ENCODE results near the gene C5.
A peak's percentile ranks its signal among the peaks of the same experiment; 100 is the strongest.
"Not testable (repeated sequence)": the region's sequence is repeated elsewhere in the genome, so short reads cannot be mapped to it uniquely, and the experiment has no call there.

Gene C5

GRCh38 chr9:121050128-121050988, at the start of gene C5:
Gene C5 (minus strand): TSS chr9:121050275. CDS start chr9:121050246, 29 bp downstream.
- no peak for DNase-seq

GRCh38 chr9:121098567-121099198, 48.6 kb upstream of the C5 start:
- DNase-seq: no peak

- no peak for DNase-seq
Measured at GRCh38 chr9:121095057-121095456, 45.0 kb upstream of the C5 start.

- not testable (repeated sequence) for DNase-seq
Measured at GRCh38 chr9:121090743-121091142, 40.7 kb upstream of the C5 start.

- DNase-seq: no peak
Measured at GRCh38 chr9:121088576-121088975, 38.5 kb upstream of the C5 start.

GRCh38 chr9:121085661-121086060, 35.6 kb upstream of the C5 start:
- DNase-seq: no peak

- DNase-seq: no peak
Measured at GRCh38 chr9:121082075-121082474, 32.0 kb upstream of the C5 start.

- DNase-seq: peak in 1 of 2 experiments; percentile 7
Measured at GRCh38 chr9:121075251-121076036, 25.4 kb upstream of the C5 start.

GRCh38 chr9:121074370-121075250, 24.5 kb upstream of the C5 start, which contains the start of gene CNTRL:
Gene CNTRL (plus strand): TSS chr9:121074955. CDS start chr9:121088327, 13,372 bp downstream.
- DNase-seq: peak; percentile 83 to 88

- no peak for DNase-seq
Measured at GRCh38 chr9:121073038-121073437, 23.0 kb upstream of the C5 start.

- no peak for DNase-seq
Measured at GRCh38 chr9:121071756-121072421, 21.8 kb upstream of the C5 start.

- DNase-seq: no peak
Measured at GRCh38 chr9:121071370-121071755, 21.3 kb upstream of the C5 start.

GRCh38 chr9:121069396-121069795, 19.3 kb upstream of the C5 start:
- DNase-seq: no peak

- no peak for DNase-seq
Measured at GRCh38 chr9:121067640-121068039, 17.6 kb upstream of the C5 start.

GRCh38 chr9:121066850-121067249, 16.8 kb upstream of the C5 start:
- DNase-seq: no peak

GRCh38 chr9:121059998-121060636, 10.0 kb upstream of the C5 start:
- DNase-seq: peak in 1 of 2 experiments; percentile 12

- no peak for DNase-seq
Measured at GRCh38 chr9:121059513-121059912, 9.4 kb upstream of the C5 start.

- no peak for DNase-seq
Measured at GRCh38 chr9:121057821-121058220, 7.7 kb upstream of the C5 start.

- DNase-seq: no peak
Measured at GRCh38 chr9:121055642-121056143, 5.6 kb upstream of the C5 start.

- no peak for DNase-seq
Measured at GRCh38 chr9:121053544-121053943, 3.5 kb upstream of the C5 start.

GRCh38 chr9:121048618-121049017, 1.5 kb downstream of the C5 start:
- no peak for DNase-seq

All from stimulated activated CD4-positive, alpha-beta T cell treated with anti-CD3 and anti-CD28 coated beads, Interleukin-4, amount 100 ng/mL, for 4 hours (primary cell).